Mucosa of stomach (tissue), 1 donor: ENCODE measurements around the gene MACF1.

Experiments
- H3K27me3 ChIP-seq: one replicate; pipeline ENCODE4 v1.7.0; 2013; ENCODE audit warnings: mild to moderate bottlenecking, low read length; ENCODE audit not compliant: control insufficient read depth, insufficient read depth
- H3K36me3 ChIP-seq: one replicate; pipeline ENCODE4 v1.7.0; 2013; ENCODE audit warnings: low read length; ENCODE audit not compliant: control insufficient read depth, insufficient read depth
- H3K4me1 ChIP-seq: one replicate; pipeline ENCODE4 v1.7.0; 2013; ENCODE audit warnings: mild to moderate bottlenecking, low read length; ENCODE audit not compliant: control insufficient read depth, insufficient read depth
- H3K4me3 ChIP-seq: one replicate; pipeline ENCODE4 v1.7.0; 2013; ENCODE audit warnings: low read length
- H3K9ac ChIP-seq: one replicate; pipeline ENCODE4 v1.7.0; 2013; ENCODE audit warnings: mild to moderate bottlenecking, low read length, moderate library complexity
- H3K9me3 ChIP-seq: one replicate; pipeline ENCODE4 v1.7.0; 2013; ENCODE audit warnings: mild to moderate bottlenecking, low read length, moderate library complexity; ENCODE audit not compliant: control insufficient read depth
- donor health status: Pancreatic carcinoma.

MACF1 gene

DNA sequence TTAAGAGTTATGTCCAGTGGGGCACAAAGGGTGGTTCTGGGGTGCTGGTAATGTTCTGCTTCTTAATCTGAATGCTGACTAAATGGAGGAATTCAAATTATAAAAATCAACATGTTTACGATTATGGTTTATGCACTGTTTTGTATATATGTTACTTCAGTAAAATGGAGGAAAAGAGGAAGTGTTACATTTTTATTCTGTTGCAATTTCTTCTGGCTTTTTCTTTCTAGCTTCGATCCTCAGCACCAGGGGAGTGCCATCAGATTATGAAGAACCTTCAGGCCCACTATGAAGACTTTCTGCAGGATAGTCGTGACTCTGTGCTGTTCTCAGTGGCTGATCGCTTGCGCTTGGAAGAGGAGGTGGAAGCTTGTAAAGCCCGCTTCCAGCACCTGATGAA is 105.5 kb downstream of the MACF1 start:
- Histone ChIP-seq H3K4me1 (no peaks in the 10 kb centered on the region), H3K36me3 (no peaks in the 10 kb centered on the region), H3K9me3 (no peaks in the 10 kb centered on the region), H3K27me3 (no peaks in the 10 kb centered on the region), H3K9ac (no peak overlapping the region), H3K4me3 (no peak overlapping the region)

DNA sequence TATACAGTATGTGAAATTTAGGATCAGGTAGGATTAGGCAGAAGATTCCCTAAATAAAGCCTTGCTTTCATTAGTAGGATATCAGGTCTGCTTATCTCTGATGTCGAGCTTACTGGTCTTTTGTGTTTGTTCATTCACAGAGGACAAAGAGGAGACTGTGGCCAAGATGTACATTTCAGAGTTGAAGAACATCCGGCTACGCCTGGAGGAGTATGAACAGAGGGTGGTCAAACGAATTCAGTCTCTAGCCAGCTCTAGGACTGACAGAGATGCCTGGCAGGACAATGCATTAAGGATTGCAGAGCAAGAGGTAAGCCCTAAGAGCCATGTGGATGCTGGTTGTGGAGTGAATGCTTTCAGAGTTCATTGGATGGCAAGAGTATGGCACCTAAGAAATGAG is 106.2 kb downstream of the MACF1 start:
- H3K4me1 ChIP-seq: no peaks in the 10 kb centered on the region
- H3K27me3 ChIP-seq: no peaks in the 10 kb centered on the region
- no peak overlapping the region for H3K4me3 ChIP-seq
- no peaks in the 10 kb centered on the region for H3K9me3 ChIP-seq
- H3K9ac ChIP-seq: no peak overlapping the region
- H3K36me3 ChIP-seq: no peaks in the 10 kb centered on the region

DNA sequence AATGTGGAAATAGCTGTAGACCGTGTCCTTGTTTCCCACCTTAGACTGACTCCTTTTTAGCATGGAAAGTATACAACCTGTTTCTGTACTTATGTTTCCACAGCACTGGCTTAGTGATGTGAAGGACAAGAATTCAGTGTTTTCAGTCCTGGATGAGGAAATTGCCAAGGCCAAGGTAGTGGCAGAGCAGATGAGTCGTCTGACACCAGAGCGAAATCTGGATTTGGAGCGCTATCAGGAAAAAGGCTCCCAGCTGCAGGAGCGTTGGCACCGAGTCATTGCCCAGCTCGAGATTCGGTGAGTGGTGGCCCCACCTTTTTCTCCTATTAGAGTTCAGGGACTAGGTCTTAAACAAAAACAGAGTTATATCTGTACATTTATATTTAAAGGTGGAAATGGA is 112.6 kb downstream of the MACF1 start:
- Histone ChIP-seq H3K9ac (no peak overlapping the region), H3K4me1 (no peaks in the 10 kb centered on the region), H3K4me3 (no peak overlapping the region), H3K36me3 (peaks cover 14% of the 10 kb centered on the region), H3K27me3 (no peaks in the 10 kb centered on the region), H3K9me3 (no peaks in the 10 kb centered on the region)

DNA sequence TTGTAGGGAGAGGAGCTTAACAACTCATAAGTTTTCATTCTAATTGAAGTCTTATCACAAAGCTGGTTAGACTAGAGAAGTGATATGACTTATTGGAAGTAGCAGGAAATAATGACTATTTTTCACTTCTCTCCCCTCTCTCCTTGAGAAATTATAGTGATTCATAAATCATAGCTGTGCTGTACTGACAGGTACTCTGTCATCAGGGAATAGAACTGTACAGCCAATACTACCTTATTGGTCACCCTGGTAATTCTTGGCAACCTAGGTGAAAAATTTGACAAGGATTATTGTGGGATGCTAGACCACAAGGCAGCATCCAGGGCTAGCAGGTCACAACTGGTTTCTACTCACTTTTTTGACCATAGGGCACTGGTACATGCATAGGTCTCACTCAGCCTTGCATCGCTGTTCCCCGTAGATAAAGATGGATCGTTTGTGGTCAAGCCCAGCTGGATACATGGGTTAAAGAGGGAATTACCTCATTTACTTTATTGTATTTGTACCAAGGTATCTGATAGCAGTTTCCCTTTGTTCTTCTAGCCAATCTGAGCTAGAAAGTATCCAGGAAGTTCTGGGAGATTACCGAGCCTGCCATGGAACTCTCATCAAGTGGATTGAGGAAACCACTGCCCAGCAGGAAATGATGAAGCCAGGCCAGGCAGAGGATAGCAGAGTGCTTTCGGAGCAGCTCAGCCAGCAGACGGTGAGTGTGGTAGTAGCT is 113.6 kb downstream of the MACF1 start:
- Histone ChIP-seq H3K4me3 (peak overlapping the region; percentile 6), H3K9ac (no peak overlapping the region), H3K4me1 (no peaks in the 10 kb centered on the region), H3K27me3 (no peaks in the 10 kb centered on the region), H3K9me3 (no peaks in the 10 kb centered on the region), H3K36me3 (peaks cover 14% of the 10 kb centered on the region)

DNA sequence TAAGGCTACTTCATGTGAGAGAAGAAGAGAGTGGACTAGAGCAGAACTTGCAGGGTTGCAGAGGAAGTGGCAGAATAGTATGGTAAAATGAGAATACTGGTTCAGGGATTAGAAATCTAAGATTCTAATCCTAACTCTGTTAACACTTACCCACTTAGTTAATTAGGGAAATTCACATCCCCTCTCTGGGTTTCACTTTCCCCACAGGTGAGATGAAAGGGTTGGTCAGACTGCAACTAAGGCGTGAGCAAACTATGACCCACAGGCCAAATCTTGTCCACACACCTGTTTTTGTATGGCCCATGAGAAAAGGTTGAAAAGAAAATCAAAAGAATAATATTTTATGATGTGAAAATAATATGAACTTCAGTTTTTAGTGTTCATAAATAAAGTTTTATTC is 117.5 kb downstream of the MACF1 start:
- no peak overlapping the region for H3K9ac ChIP-seq
- H3K36me3 ChIP-seq: peaks cover 12% of the 10 kb centered on the region
- H3K4me1 ChIP-seq: no peaks in the 10 kb centered on the region
- H3K27me3 ChIP-seq: no peaks in the 10 kb centered on the region
- no peak overlapping the region for H3K4me3 ChIP-seq
- no peaks in the 10 kb centered on the region for H3K9me3 ChIP-seq

DNA sequence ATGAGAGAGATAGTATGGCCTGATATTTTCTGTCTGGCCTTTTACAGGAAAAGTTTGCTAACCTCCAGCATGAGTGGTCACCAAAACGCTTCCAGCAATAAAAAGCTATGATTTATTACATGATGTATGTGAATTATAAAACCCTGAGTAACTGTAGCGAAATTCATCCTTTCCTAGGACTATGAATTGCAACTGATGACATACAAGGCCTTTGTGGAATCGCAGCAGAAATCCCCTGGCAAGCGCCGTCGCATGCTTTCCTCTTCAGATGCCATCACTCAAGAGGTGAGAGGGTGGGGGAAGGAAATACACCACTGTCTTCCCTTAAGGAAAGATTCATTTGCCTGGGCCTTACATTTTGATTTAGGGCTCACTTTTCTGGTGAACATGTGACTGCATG is 117.9 kb downstream of the MACF1 start:
- Histone ChIP-seq H3K4me1 (no peaks in the 10 kb centered on the region), H3K9me3 (no peaks in the 10 kb centered on the region), H3K4me3 (no peak overlapping the region), H3K9ac (no peak overlapping the region), H3K27me3 (no peaks in the 10 kb centered on the region), H3K36me3 (peaks cover 8% of the 10 kb centered on the region)

DNA sequence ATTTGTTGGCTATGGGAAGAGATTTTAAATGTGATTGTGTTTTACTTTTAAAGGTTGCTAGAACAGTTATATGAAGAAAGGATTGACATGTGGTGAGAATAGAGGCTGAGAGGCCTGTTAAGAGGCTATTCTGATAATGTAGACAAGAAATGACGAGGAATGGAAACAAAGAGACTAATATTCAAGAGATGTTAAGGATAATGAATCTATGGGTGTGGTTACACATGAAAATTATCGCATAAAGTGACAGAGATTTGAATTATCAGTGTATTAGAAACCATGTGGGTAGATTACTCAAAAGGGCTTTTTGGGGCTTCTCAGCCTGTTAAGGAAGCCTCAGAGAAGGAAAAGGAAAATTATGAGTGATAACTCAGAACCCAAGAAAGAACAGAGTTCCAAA is 120.4 kb downstream of the MACF1 start:
- Histone ChIP-seq H3K36me3 (peaks cover 8% of the 10 kb centered on the region), H3K9me3 (no peaks in the 10 kb centered on the region), H3K27me3 (no peaks in the 10 kb centered on the region), H3K9ac (no peak overlapping the region), H3K4me1 (no peaks in the 10 kb centered on the region), H3K4me3 (no peak overlapping the region)

DNA sequence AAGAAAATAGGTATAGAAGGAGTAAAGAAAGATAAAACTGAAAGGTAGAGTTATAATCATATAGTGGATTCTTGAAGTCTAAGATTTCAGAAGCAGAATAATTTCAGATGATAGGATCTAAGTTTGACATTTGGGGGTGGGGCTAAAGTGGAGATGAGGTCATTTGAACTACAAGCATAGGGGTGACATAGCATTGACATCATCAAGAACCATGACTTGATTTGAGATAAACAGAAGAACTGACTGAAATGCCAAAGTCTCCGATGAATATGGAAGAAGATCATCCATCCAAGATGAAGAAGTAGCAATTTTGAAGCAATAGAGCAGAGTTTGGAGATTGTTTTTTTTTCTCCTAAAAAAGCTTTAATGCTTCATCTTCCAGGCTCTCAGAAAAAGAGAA is 122.3 kb downstream of the MACF1 start:
- peaks cover 4% of the 10 kb centered on the region for H3K36me3 ChIP-seq
- no peak overlapping the region for H3K4me3 ChIP-seq
- H3K27me3 ChIP-seq: no peaks in the 10 kb centered on the region
- no peaks in the 10 kb centered on the region for H3K4me1 ChIP-seq
- no peaks in the 10 kb centered on the region for H3K9me3 ChIP-seq
- no peak overlapping the region for H3K9ac ChIP-seq

DNA sequence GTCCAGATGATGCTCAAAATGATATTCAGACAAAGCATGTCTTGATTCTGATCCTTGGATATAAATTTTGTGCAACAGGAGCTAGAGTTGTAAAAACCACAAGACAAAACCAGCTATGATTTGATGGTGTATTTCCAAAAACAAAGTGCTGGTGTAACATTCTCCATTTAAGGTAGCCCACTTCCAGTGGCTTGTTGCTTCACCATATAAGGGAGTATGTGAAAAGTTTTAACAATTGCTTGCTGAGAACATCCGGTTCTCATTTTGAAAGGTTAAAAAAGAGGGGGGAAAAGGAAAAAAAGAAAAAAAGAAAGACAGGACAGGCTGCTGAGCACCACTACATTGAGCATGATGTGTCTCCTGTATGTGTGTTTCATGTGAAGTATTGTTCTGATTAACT is 123.6 kb downstream of the MACF1 start:
- Histone ChIP-seq H3K36me3 (peaks cover 15% of the 10 kb centered on the region), H3K4me3 (no peak overlapping the region), H3K4me1 (no peaks in the 10 kb centered on the region), H3K9ac (no peak overlapping the region), H3K27me3 (no peaks in the 10 kb centered on the region), H3K9me3 (no peaks in the 10 kb centered on the region)

DNA sequence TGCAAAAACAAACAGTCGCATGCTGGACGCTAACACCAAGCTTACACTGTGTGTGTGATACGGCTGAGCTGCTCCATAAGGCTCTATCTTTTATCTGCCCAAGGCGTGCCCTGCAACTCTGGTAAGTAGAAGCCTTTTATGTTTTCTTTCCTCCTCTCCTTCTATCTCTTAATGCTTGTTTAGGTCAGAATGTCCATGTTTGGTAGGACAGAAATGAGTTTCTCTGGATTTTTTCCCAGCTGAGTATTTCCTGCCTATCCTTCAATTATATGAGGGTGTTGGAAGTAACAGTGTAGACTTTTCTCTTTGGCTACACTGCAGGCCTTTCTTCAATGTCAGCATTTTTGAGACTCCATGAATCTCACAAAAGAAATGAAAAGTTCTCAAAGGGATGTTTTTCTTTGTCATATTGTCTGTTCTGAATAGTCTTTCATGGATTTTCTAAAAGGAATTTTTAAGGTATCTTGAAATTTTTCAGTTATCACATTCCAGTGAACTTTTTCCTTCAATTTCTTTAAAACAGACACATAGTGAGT is 124.2 kb downstream of the MACF1 start:
- no peak overlapping the region for H3K4me3 ChIP-seq
- no peaks in the 10 kb centered on the region for H3K9me3 ChIP-seq
- H3K27me3 ChIP-seq: no peaks in the 10 kb centered on the region
- H3K9ac ChIP-seq: no peak overlapping the region
- no peaks in the 10 kb centered on the region for H3K4me1 ChIP-seq
- peaks cover 15% of the 10 kb centered on the region for H3K36me3 ChIP-seq

DNA sequence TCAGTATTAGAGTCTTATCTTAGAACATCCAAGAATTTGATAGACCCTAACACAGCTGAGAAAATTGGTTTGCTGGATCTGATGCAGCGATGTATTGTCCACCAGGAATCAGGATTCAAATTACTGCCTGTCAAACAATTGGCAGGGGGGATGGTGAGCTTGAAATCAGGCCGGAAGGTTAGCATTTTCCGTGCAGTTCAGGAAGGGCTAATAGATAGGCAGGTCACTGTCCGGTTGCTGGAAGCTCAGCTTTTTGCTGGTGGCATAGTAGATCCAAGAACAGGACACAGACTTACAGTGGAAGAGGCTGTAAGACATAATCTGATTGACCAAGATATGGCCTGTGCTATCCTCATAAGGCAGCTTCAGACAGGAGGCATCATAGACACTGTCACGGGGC is 127.2 kb downstream of the MACF1 start:
- Histone ChIP-seq H3K4me1 (no peaks in the 10 kb centered on the region), H3K36me3 (peaks cover 15% of the 10 kb centered on the region), H3K9me3 (no peaks in the 10 kb centered on the region), H3K4me3 (no peak overlapping the region), H3K27me3 (no peaks in the 10 kb centered on the region), H3K9ac (no peak overlapping the region)

DNA sequence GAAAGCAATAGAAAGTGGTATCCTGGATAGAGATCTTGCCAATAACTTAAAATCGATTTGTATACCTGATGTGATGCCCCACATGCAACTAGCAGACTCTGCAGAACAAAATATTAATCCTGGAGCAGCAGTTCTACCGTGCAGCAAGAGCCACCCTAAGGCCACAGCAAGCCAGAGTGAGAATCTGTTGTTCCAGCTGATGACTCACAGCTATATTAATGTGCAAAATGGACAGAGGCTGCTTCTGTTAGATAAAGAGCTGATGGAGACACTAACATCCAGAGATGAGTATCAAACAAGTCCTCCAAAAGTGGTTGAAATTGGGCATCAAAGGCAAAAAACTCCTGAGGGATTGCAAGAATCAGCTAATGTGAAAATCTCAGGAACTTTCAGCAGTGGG is 127.8 kb downstream of the MACF1 start:
- Histone ChIP-seq H3K9me3 (no peaks in the 10 kb centered on the region), H3K4me1 (no peaks in the 10 kb centered on the region), H3K27me3 (no peaks in the 10 kb centered on the region), H3K4me3 (no peak overlapping the region), H3K36me3 (peaks cover 15% of the 10 kb centered on the region), H3K9ac (no peak overlapping the region)

DNA sequence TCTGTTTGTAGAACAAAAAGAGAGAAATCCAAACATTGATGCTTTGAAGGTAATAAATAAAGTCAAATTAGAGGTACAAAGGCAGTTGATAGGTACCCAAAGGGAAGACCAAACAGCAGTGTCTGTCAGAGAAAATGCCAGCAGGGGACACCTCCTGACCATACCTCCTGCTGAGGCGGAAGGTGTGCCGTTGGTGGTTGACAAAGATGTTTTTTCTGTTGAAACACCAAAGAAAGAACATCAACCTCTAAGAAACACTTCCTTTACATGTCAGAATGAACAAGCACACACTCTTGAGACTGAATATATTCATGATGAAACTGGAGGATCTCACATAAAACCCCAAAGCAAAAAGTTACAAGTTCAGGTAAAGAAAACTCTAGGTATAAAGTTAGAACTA is 128.3 kb downstream of the MACF1 start:
- Histone ChIP-seq H3K9me3 (no peaks in the 10 kb centered on the region), H3K27me3 (no peaks in the 10 kb centered on the region), H3K4me3 (no peak overlapping the region), H3K4me1 (no peaks in the 10 kb centered on the region), H3K9ac (no peak overlapping the region), H3K36me3 (peaks cover 15% of the 10 kb centered on the region)
